B cell (primary cell): ENCODE measurements around the gene LATS1. TPM values are rescaled to one million over a fixed set of nuclear protein-coding genes. Genes with fewer than 3 reads are reported as not detected.
A peak's percentile ranks its signal among the peaks of the same experiment; 100 is the strongest.

Source experiments
- ATAC-seq: fragments of 200-7000 bp; cut with Tn5 transposase; one replicate; pipeline ENCODE4 v1.10.0; 2021; ENCODE audit warnings: low read depth, mild to moderate bottlenecking, moderate number of reproducible peaks, moderate library complexity
- CTCF ChIA-PET: fragments of 350-600 bp; sonication (Branson Sonifier 250); formaldehyde crosslinking; loops from one replicate; lab custom pipeline; 2021; ENCODE audit warnings: antibody characterized with exemption, inconsistent platforms; lab: Charles Lee
- POLR2A ChIA-PET: fragments of 350-600 bp; sonication (Branson Sonifier 250); formaldehyde crosslinking; loops from one replicate; lab custom pipeline; 2021; ENCODE audit warnings: antibody characterized with exemption; lab: Charles Lee
- DNase-seq: peaks from one replicate; pipeline ENCODE4 v3.0.0; 2013
- H2AFZ ChIP-seq: 2 replicates; pipeline ENCODE4 v1.6.1; 2012; ENCODE audit warnings: mild to moderate bottlenecking, low read depth, low read length; ENCODE audit not compliant: insufficient read depth, poor library complexity, severe bottlenecking
- H3K27ac ChIP-seq, 2 donors: 1 replicate in 1 of 2; 2 replicates in 1 of 2; pipeline ENCODE4 v1.5.1; 2012 to 2013; ENCODE audit warnings: low read length in 2 of 2, mild to moderate bottlenecking in 2 of 2, moderate library complexity in 1 of 2
- H3K27me3 ChIP-seq, 4 experiments: fragments of 200-600 bp in 1 of 4; sonication (generic) in 1 of 4; replicated peaks in 1 of 4; 1 replicate in 2 of 4; 2 replicates in 2 of 4; pipeline versions ENCODE4 v1.6.1 to v1.7.0; 2013 to 2016; ENCODE audit warnings: low read length in 3 of 4, mild to moderate bottlenecking in 2 of 4, mixed read lengths in 1 of 4, moderate library complexity in 1 of 4; ENCODE audit not compliant: insufficient read depth in 4 of 4, control insufficient read depth in 3 of 4; ENCODE audit errors: control extremely low read depth in 1 of 4
- H3K36me3 ChIP-seq, 2 experiments: replicated peaks in 1 of 2; 1 replicate in 1 of 2; 2 replicates in 1 of 2; pipeline versions ENCODE4 v1.6.1 to v1.7.1; 2013; ENCODE audit warnings: low read length in 1 of 2; ENCODE audit not compliant: insufficient read depth in 2 of 2, control insufficient read depth in 1 of 2; ENCODE audit errors: control extremely low read depth in 1 of 2, extremely low read depth in 1 of 2
- H3K4me1 ChIP-seq, 2 donors: fragments of 200-600 bp in 1 of 2; sonication (generic) in 1 of 2; 1 replicate in 1 of 2; 2 replicates in 1 of 2; pipeline versions ENCODE4 v1.5.1 to v1.6.1; 2013 to 2017; ENCODE audit warnings: low read length in 2 of 2; ENCODE audit not compliant: control insufficient read depth in 2 of 2, insufficient read depth in 2 of 2
- H3K4me2 ChIP-seq: replicated peaks from 2 replicates; pipeline ENCODE3; 2012; ENCODE audit warnings: mild to moderate bottlenecking, low read depth, low read length; ENCODE audit not compliant: poor library complexity, severe bottlenecking
- H3K4me3 ChIP-seq, 5 experiments: fragments of 200-600 bp in 1 of 5; sonication (generic) in 1 of 5; 1 replicate in 3 of 5; 2 replicates in 2 of 5; pipeline versions ENCODE4 v1.5.1 to v1.7.0; 2011 to 2016; ENCODE audit warnings: low read length in 4 of 5, mild to moderate bottlenecking in 4 of 5, low read depth in 2 of 5, control low read depth in 1 of 5, moderate library complexity in 1 of 5; ENCODE audit not compliant: insufficient read depth in 1 of 5; ENCODE audit errors: control extremely low read depth in 1 of 5, extremely low read depth in 1 of 5
- H3K79me2 ChIP-seq: fragments of 200-600 bp; sonication (generic); one replicate; pipeline ENCODE4 v1.6.0; 2016; ENCODE audit warnings: low read length; ENCODE audit not compliant: control insufficient read depth, insufficient read depth
- H3K9ac ChIP-seq: fragments of 200-600 bp; sonication (generic); 2 replicates; pipeline ENCODE4 v1.6.1; 2017; ENCODE audit warnings: mild to moderate bottlenecking, low read length, moderate library complexity
- H3K9me3 ChIP-seq, 3 donors: one replicate each; pipeline versions ENCODE4 v1.6.1 to v1.7.1; 2013; ENCODE audit warnings: low read length in 2 of 3; ENCODE audit not compliant: control insufficient read depth in 2 of 3, insufficient read depth in 1 of 3; ENCODE audit errors: control extremely low read depth in 1 of 3
- H4K20me1 ChIP-seq: 2 replicates; pipeline ENCODE4 v1.6.0; 2012; ENCODE audit warnings: mild to moderate bottlenecking, low read length; ENCODE audit not compliant: insufficient read depth, control insufficient read depth, poor library complexity, severe bottlenecking
- H3K27ac Mint-ChIP-seq: one replicate; pipeline ENCODE4 v1.8.0; 2021; ENCODE audit warnings: mixed read lengths
- H3K27me3 Mint-ChIP-seq: one replicate; pipeline ENCODE4 v1.8.0; 2021; ENCODE audit warnings: mixed read lengths
- H3K4me1 Mint-ChIP-seq: one replicate; pipeline ENCODE4 v1.8.0; 2021; ENCODE audit warnings: mixed read lengths
- H3K4me3 Mint-ChIP-seq: one replicate; pipeline ENCODE4 v1.8.0; 2021; ENCODE audit warnings: mixed read lengths
- H3K9me3 Mint-ChIP-seq: one replicate; pipeline ENCODE4 v1.8.0; 2022; ENCODE audit warnings: mixed read lengths; ENCODE audit not compliant: insufficient read depth
- CTCF ChIP-seq: fragments of 200-600 bp; IDR thresholded peaks from one replicate; pipeline ENCODE4 v1.8.0; 2022; ENCODE audit warnings: antibody characterized with exemption, mild to moderate bottlenecking
- EZH2 ChIP-seq: IDR thresholded peaks from 2 replicates; pipeline ENCODE4 v1.6.1; 2012; ENCODE audit warnings: borderline replicate concordance, low read depth, mild to moderate bottlenecking, moderate library complexity, low read length; ENCODE audit not compliant: insufficient read depth, poor library complexity, severe bottlenecking
- WGBS: methylation state at CpG from one replicate; pipeline ENCODE4 v1.1.5; 2013; ENCODE audit warnings: missing lambda C conversion rate; ENCODE audit not compliant: insufficient coverage; 5-methylcytosine and 5-hydroxymethylcytosine counted together
- intact Hi-C: fragments of 100-400 bp; cut with micrococcal nuclease; formaldehyde crosslinking; loops from one replicate; pipeline ENCODE4 v1.10.0; 2022
- polyA plus RNA-seq: library from polyadenylated mRNA; depleted of rRNA; stranded (reverse); fragments of >200 nt; gene quantifications from 2 replicates; pipeline ENCODE4 v1.2.3, GENCODE V29; 2012
- total RNA-seq, 2 donors: library from RNA; stranded (reverse); fragments of 120-200 nt in 1 of 2; gene quantifications; 1 replicate in 1 of 2; 2 replicates in 1 of 2; pipeline versions ENCODE4 v1.2.3 to v1.2.4, GENCODE V29; 2013 to 2022

The LATS1 gene
- total and polyA plus RNA-seq, 2 donors (not counting 1 experiment from before 2014, with no cell fraction given) = 11.6 to 48.0 TPM

DNA sequence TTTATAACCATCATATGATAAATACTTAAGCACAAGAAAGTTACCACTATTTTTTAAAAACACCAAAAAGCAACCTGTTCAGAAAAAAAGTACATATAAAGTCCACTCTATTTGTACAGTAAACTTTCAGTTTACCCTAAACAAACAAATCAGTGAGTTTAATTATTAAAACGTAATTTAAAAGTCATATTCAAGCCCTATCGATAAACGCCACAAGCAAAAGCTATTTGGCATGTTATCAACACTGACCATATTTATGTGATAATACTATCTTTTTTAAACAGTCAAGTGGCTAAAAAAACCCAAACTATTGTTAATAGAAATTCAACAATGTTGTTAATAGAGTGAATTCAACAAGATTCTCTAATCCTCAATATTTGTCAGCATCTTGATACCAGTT is 71.3 kb downstream of the LATS1 start:
- H3K9ac ChIP-seq = no peak overlapping the region
- peaks cover 77% of the 10 kb centered on the region for H3K79me2 ChIP-seq
- H3K36me3 ChIP-seq = peaks cover 2 to 5% of the 10 kb centered on the region in 2 experiments
- POLR2A ChIA-PET = no interaction called here
- WGBS = no CpG with 5 or more reads among the region's 3 CpGs
- H3K4me3 ChIP-seq = no peak overlapping the region
- Mint-ChIP-seq H3K4me1 (peaks cover 44% of the 10 kb centered on the region), H3K27ac (no peak overlapping the region), H3K27me3 (no peaks in the 10 kb centered on the region), H3K4me3 (peak overlapping the region; percentile 13), H3K9me3 (no peaks in the 10 kb centered on the region)
- CTCF ChIA-PET = no interaction called here
- peak overlapping the region; percentile 1 for H3K4me2 ChIP-seq
- no peak for TF ChIP-seq EZH2
- no peak for TF ChIP-seq CTCF
- no peak for DNase-seq
- no peaks in the 10 kb centered on the region for H4K20me1 ChIP-seq
- intact Hi-C loops = no loop called here
- H2AFZ ChIP-seq = no peak overlapping the region
- no peaks in the 10 kb centered on the region for H3K27me3 ChIP-seq
- ATAC-seq = no peak
- H3K9me3 ChIP-seq = no peaks in the 10 kb centered on the region
- no peak overlapping the region for H3K27ac ChIP-seq
- H3K4me1 ChIP-seq = peaks cover 17 to 18% of the 10 kb centered on the region in 2 donors

DNA sequence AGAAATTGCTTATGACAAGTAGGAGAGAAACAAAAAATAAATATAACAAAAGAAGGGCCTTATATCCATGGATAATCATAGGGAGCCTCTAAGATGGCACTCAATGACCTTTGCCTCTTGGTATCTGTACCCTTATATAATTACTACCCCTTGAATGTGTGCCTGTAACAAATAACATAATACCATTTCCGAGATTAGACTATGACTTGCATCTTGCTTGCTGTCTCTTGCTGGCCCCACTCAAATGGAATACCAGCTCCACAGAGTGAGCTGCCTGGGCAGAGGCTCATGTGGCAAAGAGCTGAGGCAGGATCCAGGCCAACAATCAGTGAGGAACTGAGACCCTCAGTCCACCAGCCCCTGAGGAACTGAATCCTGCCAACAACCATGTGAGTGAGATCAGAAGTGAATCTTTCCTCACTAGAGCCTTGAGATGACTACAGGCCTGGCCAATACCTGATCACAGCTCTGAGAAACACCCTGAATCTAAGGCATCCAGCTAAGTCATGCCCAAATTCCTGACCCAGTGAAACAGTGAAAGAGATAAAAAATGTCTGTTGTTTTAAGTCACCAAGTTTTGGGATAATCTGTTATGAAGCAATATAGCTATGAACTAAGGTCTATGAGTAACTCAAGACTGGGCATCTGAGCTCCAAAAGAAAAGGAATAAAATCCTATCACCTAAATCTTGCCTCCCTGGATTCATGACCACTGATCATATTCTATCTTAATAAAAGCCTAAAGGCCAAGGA is 74.9 kb downstream of the LATS1 start:
- DNase-seq = no peak
- H3K9me3 ChIP-seq = no peaks in the 10 kb centered on the region
- peaks cover 68% of the 10 kb centered on the region for H3K79me2 ChIP-seq
- no peak overlapping the region for H3K4me2 ChIP-seq
- POLR2A ChIA-PET = interaction anchor here (0.7 kb wide), 1 partner anchor 39 kb away, joined by 3 read pairs; no protein-coding TSS in a partner anchor
- Mint-ChIP-seq H3K4me3 (no peak overlapping the region), H3K4me1 (peaks cover 36% of the 10 kb centered on the region), H3K27me3 (no peaks in the 10 kb centered on the region), H3K27ac (no peak overlapping the region), H3K9me3 (no peaks in the 10 kb centered on the region)
- TF ChIP-seq CTCF (no peak), EZH2 (no peak)
- no peak for ATAC-seq
- no peaks in the 10 kb centered on the region for H4K20me1 ChIP-seq
- intact Hi-C loops = loop anchor here (1.0 kb wide), 1 partner anchor 36 kb away; no protein-coding TSS in a partner anchor
- 91% methylated on average over 1 of the region's 1 CpG for WGBS
- H3K27me3 ChIP-seq = no peaks in the 10 kb centered on the region
- H3K27ac ChIP-seq = no peak overlapping the region
- no peak overlapping the region for H2AFZ ChIP-seq
- H3K36me3 ChIP-seq = peaks cover 2 to 5% of the 10 kb centered on the region in 2 experiments
- H3K4me1 ChIP-seq = peaks cover 11% of the 10 kb centered on the region in 2 donors
- H3K9ac ChIP-seq = no peak overlapping the region
- H3K4me3 ChIP-seq = no peak overlapping the region
- CTCF ChIA-PET = interaction anchor here (0.8 kb wide), 1 partner anchor 158 kb away, joined by 3 read pairs; the partner anchor contains the start of gene ZC3H12D
